Stimulated activated memory B cell treated with anti-CD40 and anti-IgM and Interleukin-4, amounts not matched to agents 10 μg/mL and 1 μg/mL and 100 μg/mL, for 72 hours (primary cell): Measurements from ENCODE around the gene MEF2D.

Source experiments
- ATAC-seq: fragments of 150-1000 bp; cut with Tn5 transposase; 2 replicates; pipeline ENCODE4 v1.10.0; 2021
- H3K27ac Mint-ChIP-seq: one replicate; pipeline ENCODE4 v1.8.0; 2022; ENCODE audit warnings: mild to moderate bottlenecking, mixed read lengths
- H3K27me3 Mint-ChIP-seq: one replicate; pipeline ENCODE4 v1.8.0; 2022; ENCODE audit warnings: mixed read lengths
- H3K36me3 Mint-ChIP-seq: one replicate; pipeline ENCODE4 v1.8.0; 2022; ENCODE audit warnings: mixed read lengths
- H3K4me1 Mint-ChIP-seq: one replicate; pipeline ENCODE4 v1.8.0; 2022; ENCODE audit warnings: mixed read lengths
- H3K4me3 Mint-ChIP-seq: one replicate; pipeline ENCODE4 v1.8.0; 2022; ENCODE audit warnings: mild to moderate bottlenecking, moderate library complexity, mixed read lengths
- H3K9me3 Mint-ChIP-seq: one replicate; pipeline ENCODE4 v1.8.0; 2022; ENCODE audit warnings: mixed read lengths

The MEF2D gene

DNA sequence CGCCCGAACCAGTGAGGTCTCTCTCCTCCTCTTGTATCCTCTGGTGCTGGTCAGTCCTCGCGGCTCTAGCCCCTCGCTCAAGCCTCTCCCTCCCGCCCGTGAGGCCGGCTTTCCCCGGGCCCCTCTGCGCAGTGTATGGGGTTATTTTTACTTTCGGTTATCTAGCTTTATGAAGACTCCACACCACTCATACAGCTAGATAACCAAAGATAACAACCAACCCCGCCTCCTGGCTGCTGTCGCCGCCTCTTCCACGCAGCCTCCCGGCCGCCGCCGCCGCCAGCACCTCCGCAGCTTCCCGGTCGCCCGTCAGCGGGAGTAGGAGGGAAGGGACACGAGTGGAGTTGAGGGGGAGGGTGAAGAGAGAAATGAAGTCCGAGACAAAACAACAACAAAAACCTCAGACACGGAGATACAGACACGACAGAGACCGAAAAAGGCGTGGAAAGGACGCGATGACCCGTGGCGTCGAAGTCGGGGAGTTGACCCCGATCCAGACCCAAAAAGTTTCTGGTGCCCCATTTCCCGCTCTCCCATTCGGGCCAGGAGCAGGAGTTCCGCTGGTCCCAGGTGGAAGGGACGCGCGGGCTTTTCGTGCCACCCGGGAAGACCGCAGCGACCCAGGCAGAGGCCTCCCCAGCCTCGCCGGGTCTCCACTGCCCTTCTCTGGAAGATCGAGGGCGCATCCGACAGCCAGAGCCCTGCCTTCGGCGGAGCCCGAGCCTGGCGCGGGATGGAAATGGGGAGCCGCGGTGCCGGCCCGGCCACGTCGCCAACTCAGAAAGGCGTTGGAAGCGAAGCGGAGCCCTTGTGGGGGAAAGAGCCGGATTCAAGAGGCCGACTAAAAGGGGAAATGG, 80.1 kb downstream of the MEF2D start:
- peak; percentile 63 for ATAC-seq
- Mint-ChIP-seq H3K4me3 (peak overlapping the region; percentile 87), H3K27ac (peak overlapping the region; percentile 83), H3K27me3 (peaks cover 86% of the 10 kb centered on the region), H3K36me3 (no peaks in the 10 kb centered on the region), H3K4me1 (peaks cover 27% of the 10 kb centered on the region), H3K9me3 (no peaks in the 10 kb centered on the region)

- ATAC-seq, result no peak
- peaks cover 88% of the 10 kb centered on the region for H3K27me3 Mint-ChIP-seq
Measured at GRCh38 chr1:156419854-156420204, 80.7 kb downstream of the MEF2D start.

GRCh38 chr1:156418416-156419070, 82.0 kb downstream of the MEF2D start:
- Mint-ChIP-seq H3K4me3 (no peak overlapping the region), H3K27me3 (peaks cover 88% of the 10 kb centered on the region), H3K4me1 (peaks cover 27% of the 10 kb centered on the region), H3K36me3 (peaks cover 4% of the 10 kb centered on the region), H3K9me3 (no peaks in the 10 kb centered on the region), H3K27ac (no peak overlapping the region)
- ATAC-seq, result no peak

More at GRCh38 chr1:156419854-156420204, 80.7 kb downstream of the MEF2D start:
- Mint-ChIP-seq H3K9me3 (no peaks in the 10 kb centered on the region), H3K4me3 (peak overlapping the region; percentile 87), H3K27ac (peak overlapping the region; percentile 83), H3K36me3 (no peaks in the 10 kb centered on the region), H3K4me1 (peaks cover 27% of the 10 kb centered on the region)

- H3K9me3 Mint-ChIP-seq, result no peaks in the 10 kb centered on the region
- peaks cover 84% of the 10 kb centered on the region for H3K27me3 Mint-ChIP-seq
- peaks cover 27% of the 10 kb centered on the region for H3K4me1 Mint-ChIP-seq
- no peak overlapping the region for H3K4me3 Mint-ChIP-seq
- no peak overlapping the region for H3K27ac Mint-ChIP-seq
- no peak for ATAC-seq
- peaks cover 4% of the 10 kb centered on the region for H3K36me3 Mint-ChIP-seq
Measured at GRCh38 chr1:156417401-156418020, 83.1 kb downstream of the MEF2D start.

GRCh38 chr1:156416993-156417392, 83.6 kb downstream of the MEF2D start:
- ATAC-seq, result no peak
- Mint-ChIP-seq H3K27me3 (peaks cover 84% of the 10 kb centered on the region), H3K9me3 (no peaks in the 10 kb centered on the region), H3K36me3 (peaks cover 4% of the 10 kb centered on the region), H3K4me3 (no peak overlapping the region), H3K4me1 (peaks cover 24% of the 10 kb centered on the region), H3K27ac (no peak overlapping the region)

- peaks cover 4% of the 10 kb centered on the region for H3K36me3 Mint-ChIP-seq
- peaks cover 3% of the 10 kb centered on the region for H3K4me1 Mint-ChIP-seq
- no peak overlapping the region for H3K4me3 Mint-ChIP-seq
- ATAC-seq, result no peak
- H3K27ac Mint-ChIP-seq, result no peak overlapping the region
- H3K9me3 Mint-ChIP-seq, result no peaks in the 10 kb centered on the region
- peaks cover 86% of the 10 kb centered on the region for H3K27me3 Mint-ChIP-seq
Measured at GRCh38 chr1:156414461-156415064, 86.0 kb downstream of the MEF2D start.
